ENCODE data around the gene STAT6. TPM values are rescaled to one million over a fixed set of nuclear protein-coding genes. Genes with fewer than 3 reads are reported as not detected.
"Not testable (repeated sequence)": the region's sequence is repeated elsewhere in the genome, so short reads cannot be mapped to it uniquely, and the experiment has no call there.

The STAT6 gene
- total and polyA plus RNA-seq, 2 of the 8 experiments (the other 6 are each of a cell fraction or from before 2014, with no cell fraction given) = 32.9 to 38.7 TPM

DNA sequence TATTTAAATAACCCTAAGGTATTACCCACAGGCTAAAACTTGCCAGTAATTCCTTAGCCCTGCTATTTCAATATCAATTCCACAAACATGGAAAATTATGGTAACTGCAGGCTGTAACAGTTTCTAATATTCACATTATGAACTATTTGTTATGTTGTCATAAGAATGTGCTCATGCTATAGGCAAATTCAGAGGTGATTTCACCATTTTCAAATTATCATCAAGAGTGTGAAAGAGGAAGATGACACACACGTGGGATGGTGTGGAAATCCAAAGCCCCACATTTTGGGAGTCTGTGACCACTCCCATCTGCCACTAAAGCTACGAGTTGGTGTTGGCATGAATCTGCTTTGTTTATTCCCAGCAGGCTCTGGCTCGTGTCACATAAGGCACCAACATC lies 55.3 kb downstream of the STAT6 start (continued):
- no peak for TF ChIP-seq SP4 (IDR thresholded peaks at IDR 0.05; ENCODE audit: low read length)
- no peak for TF ChIP-seq EGR1 (IDR thresholded peaks at IDR 0.05; ENCODE audit: borderline replicate concordance, low read depth, low read length)
- no peak for TF ChIP-seq TAF7 (optimal IDR thresholded peaks at IDR 0.05; ENCODE audit: borderline replicate concordance, low read depth, low read length)
- TF ChIP-seq POLR2A (IDR thresholded peaks at IDR 0.05; ENCODE audit: control extremely low read depth in 1 of 2, low read depth in 2 of 2, low read length in 2 of 2) = no peak
- TF ChIP-seq, protein P1, sequence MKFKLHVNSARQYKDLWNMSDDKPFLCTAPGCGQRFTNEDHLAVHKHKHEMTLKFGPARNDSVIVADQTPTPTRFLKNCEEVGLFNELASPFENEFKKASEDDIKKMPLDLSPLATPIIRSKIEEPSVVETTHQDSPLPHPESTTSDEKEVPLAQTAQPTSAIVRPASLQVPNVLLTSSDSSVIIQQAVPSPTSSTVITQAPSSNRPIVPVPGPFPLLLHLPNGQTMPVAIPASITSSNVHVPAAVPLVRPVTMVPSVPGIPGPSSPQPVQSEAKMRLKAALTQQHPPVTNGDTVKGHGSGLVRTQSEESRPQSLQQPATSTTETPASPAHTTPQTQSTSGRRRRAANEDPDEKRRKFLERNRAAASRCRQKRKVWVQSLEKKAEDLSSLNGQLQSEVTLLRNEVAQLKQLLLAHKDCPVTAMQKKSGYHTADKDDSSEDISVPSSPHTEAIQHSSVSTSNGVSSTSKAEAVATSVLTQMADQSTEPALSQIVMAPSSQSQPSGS (IDR thresholded peaks at IDR 0.05; ENCODE audit: low read length) = no peak
- TF ChIP-seq SIN3A (conservative IDR thresholded peaks at IDR 0.05 in 1 of 2, IDR thresholded peaks at IDR 0.05 in 1 of 2; ENCODE audit: low read depth in 1 of 2, low read length in 2 of 2) = no peak
- TF ChIP-seq, protein P2, sequence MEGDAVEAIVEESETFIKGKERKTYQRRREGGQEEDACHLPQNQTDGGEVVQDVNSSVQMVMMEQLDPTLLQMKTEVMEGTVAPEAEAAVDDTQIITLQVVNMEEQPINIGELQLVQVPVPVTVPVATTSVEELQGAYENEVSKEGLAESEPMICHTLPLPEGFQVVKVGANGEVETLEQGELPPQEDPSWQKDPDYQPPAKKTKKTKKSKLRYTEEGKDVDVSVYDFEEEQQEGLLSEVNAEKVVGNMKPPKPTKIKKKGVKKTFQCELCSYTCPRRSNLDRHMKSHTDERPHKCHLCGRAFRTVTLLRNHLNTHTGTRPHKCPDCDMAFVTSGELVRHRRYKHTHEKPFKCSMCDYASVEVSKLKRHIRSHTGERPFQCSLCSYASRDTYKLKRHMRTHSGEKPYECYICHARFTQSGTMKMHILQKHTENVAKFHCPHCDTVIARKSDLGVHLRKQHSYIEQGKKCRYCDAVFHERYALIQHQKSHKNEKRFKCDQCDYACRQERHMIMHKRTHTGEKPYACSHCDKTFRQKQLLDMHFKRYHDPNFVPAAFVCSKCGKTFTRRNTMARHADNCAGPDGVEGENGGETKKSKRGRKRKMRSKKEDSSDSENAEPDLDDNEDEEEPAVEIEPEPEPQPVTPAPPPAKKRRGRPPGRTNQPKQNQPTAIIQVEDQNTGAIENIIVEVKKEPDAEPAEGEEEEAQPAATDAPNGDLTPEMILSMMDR (IDR thresholded peaks at IDR 0.05; ENCODE audit: control extremely low read depth in 1 of 3, insufficient read depth in 1 of 3, low read depth in 1 of 3, low read length in 3 of 3) = no peak
- TF ChIP-seq TCF12 (IDR thresholded peaks at IDR 0.05; ENCODE audit: low read depth, low read length) = no peak

DNA sequence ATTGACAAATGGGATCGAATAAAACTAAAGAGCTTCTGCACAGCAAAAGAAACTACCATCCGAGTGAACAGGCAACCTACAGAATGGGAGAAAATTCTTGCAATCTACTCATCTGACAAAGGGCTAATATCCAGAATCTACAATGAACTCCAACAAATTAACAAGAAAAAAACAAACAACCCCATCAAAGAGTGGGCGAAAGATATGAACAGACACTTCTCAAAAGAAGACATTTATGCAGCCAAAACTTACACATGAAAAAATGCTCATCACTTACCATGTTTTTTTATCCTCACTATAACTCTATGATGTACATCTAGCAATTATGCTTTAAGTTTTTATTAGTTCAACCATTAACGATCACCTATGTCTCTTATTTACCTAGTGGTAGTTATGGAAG lies 57.3 kb downstream of the STAT6 start:
- H2BK15ac ChIP-seq (ENCODE audit: low read length); H3K56ac ChIP-seq (replicated peaks; ENCODE audit: insufficient read length, low read depth, low read length); H2BK5ac ChIP-seq (ENCODE audit: low read depth, low read length); H2AFZ ChIP-seq (ENCODE audit: low read length); H3K4ac ChIP-seq (replicated peaks; ENCODE audit: insufficient read length, low read depth, low read length); H3K9ac ChIP-seq (replicated peaks in 1 of 4; ENCODE audit: extremely low read depth in 1 of 4, low read depth in 3 of 4, low read length in 3 of 4); H4K5ac ChIP-seq (ENCODE audit: insufficient read length, low read depth, low read length); H3K27ac ChIP-seq (ENCODE audit: low read depth, low read length); H4K20me1 ChIP-seq (replicated peaks in 1 of 2; ENCODE audit: control insufficient read depth in 1 of 2, insufficient read depth in 2 of 2, low read length in 2 of 2); H3K79me1 ChIP-seq (ENCODE audit: low read depth, low read length); H4K91ac ChIP-seq (replicated peaks; ENCODE audit: insufficient read length, low read length); H3K23ac ChIP-seq (ENCODE audit: insufficient read length); DNase-seq (ENCODE audit: low read depth in 1 of 2, low spot score in 2 of 2); H4K8ac ChIP-seq (ENCODE audit: extremely low read depth, insufficient read depth, low read length); H2BK120ac ChIP-seq (replicated peaks; ENCODE audit: low read depth, low read length); H3K79me2 ChIP-seq (ENCODE audit: control insufficient read depth in 1 of 2, insufficient read depth in 2 of 2, low read length in 2 of 2); H3K18ac ChIP-seq (ENCODE audit: extremely low read depth, low read length); H3K27me3 ChIP-seq (replicated peaks in 1 of 4; ENCODE audit: control insufficient read depth in 3 of 4, extremely low read depth in 1 of 4, insufficient read depth in 3 of 4, low read length in 3 of 4); H3K14ac ChIP-seq (ENCODE audit: insufficient read length); H3K9me3 ChIP-seq (ENCODE audit: insufficient read depth in 2 of 2, low read depth in 1 of 2, low read length in 1 of 2); H3K23me2 ChIP-seq (ENCODE audit: low read depth, low read length); H3K4me1 ChIP-seq (replicated peaks in 1 of 4; ENCODE audit: control insufficient read depth in 3 of 4, insufficient read depth in 4 of 4, low read length in 3 of 4); H3K4me3 ChIP-seq (ENCODE audit: extremely low read depth in 1 of 4, insufficient read depth in 2 of 4, low read depth in 3 of 4, low read length in 4 of 4); H3K4me2 ChIP-seq (ENCODE audit: insufficient read depth in 1 of 2, low read depth in 2 of 2, low read length in 2 of 2); H2BK20ac ChIP-seq (ENCODE audit: low read length); H2AK5ac ChIP-seq (ENCODE audit: low read depth, low read length); FAIRE-seq; H2BK12ac ChIP-seq (ENCODE audit: low read depth, low read length); POLR2A ChIA-PET (ENCODE audit: partially characterized antibody): not testable (repeated sequence)
- H3K36me3 ChIP-seq (ENCODE audit: control insufficient read depth in 2 of 4, insufficient read depth in 4 of 4, low read length in 3 of 4) = peaks cover 5 to 39% (median 22%) of the 10 kb centered on the region in 4 experiments; a peak in 7 of 8 replicates
- CTCF ChIA-PET (ENCODE audit: partially characterized antibody) = interaction anchor here (1.3 kb wide), 1 partner anchor 15 kb away, joined by 3 read pairs; no protein-coding TSS in a partner anchor
- 94% methylated on average over 4 of the region's 4 CpGs; no CpG with 5 or more reads in 1 of the 2 experiments for WGBS, 2 experiments (ENCODE audit: extremely low coverage in 1 of 2, insufficient coverage in 1 of 2, insufficient read length in 1 of 2, insufficient replicate concordance in 2 of 2, low coverage in 1 of 2, low lambda C conversion rate in 2 of 2, missing lambda C conversion rate in 1 of 2)

All from H1 (cell line).